Testis (tissue), 3 donors: ENCODE measurements around the gene MYCBP. TPM values are rescaled to one million over a fixed set of nuclear protein-coding genes. Genes with fewer than 3 reads are reported as not detected.

Source experiments
- DNase-seq: peaks from one replicate; pipeline ENCODE4 v3.0.0-alpha.2; 2019
- H3K27ac ChIP-seq, 2 donors: fragments of 200-600 bp; sonication (generic); one replicate each; pipeline ENCODE4 v1.5.1; 2019
- H3K27me3 ChIP-seq: fragments of 200-600 bp; sonication (generic); one replicate; pipeline ENCODE4 v1.5.1; 2019
- H3K36me3 ChIP-seq: fragments of 200-600 bp; sonication (generic); one replicate; pipeline ENCODE4 v1.5.1; 2017; ENCODE audit warnings: low read depth; ENCODE audit errors: missing control alignments
- H3K4me1 ChIP-seq: fragments of 200-600 bp; sonication (generic); one replicate; pipeline ENCODE4 v1.5.1; 2019
- H3K4me3 ChIP-seq, 2 donors: fragments of 200-600 bp; sonication (generic); one replicate each; pipeline ENCODE4 v1.5.1; 2017 to 2019
- H3K9me3 ChIP-seq: fragments of 200-600 bp; sonication (generic); one replicate; pipeline ENCODE4 v1.5.1; 2017
- CTCF ChIP-seq, 3 experiments: fragments of 450-650 bp in 2 of 3; fragments of 200-600 bp in 1 of 3; sonication (generic) in 1 of 3; IDR thresholded peaks; one replicate each; pipeline ENCODE4 v1.5.1; 2016 to 2019; ENCODE audit warnings: antibody characterized with exemption in 3 of 3, mild to moderate bottlenecking in 2 of 3, moderate library complexity in 1 of 3
- POLR2A ChIP-seq: fragments of 450-650 bp; IDR thresholded peaks from one replicate; pipeline ENCODE4 v1.6.1; 2017; ENCODE audit warnings: antibody characterized with exemption, mild to moderate bottlenecking, moderate library complexity
- WGBS, 2 donors: methylation state at CpG; one replicate each; pipeline ENCODE4 v1.1.5; 2018; 5-methylcytosine and 5-hydroxymethylcytosine counted together
- intact Hi-C: fragments of 100-400 bp; cut with DNase I; formaldehyde crosslinking; loops from one replicate; pipeline ENCODE4 v1.15.1; 2023; ENCODE audit warnings: low total_unique reads
- polyA plus RNA-seq: library from polyadenylated mRNA; stranded (reverse); fragments of 350-450 nt; fragmentation: Illumina TruSeq; extraction: RNeasy Lipid Tissue Mini Kit (QIAGEN cat#74804); gene quantifications from one replicate; pipeline ENCODE4 v1.2.3, GENCODE V29; 2014; ENCODE audit warnings: low read depth, low replicate concordance; ENCODE audit not compliant: insufficient read depth
- small RNA-seq, 2 donors: library from RNA; depleted of rRNA; stranded (forward); fragments of <200 nt; gene quantifications; one replicate each; pipeline ENCODE3, GENCODE V24; 2016
- total RNA-seq, 2 donors: library from RNA; depleted of rRNA; stranded (reverse); fragments of >200 nt; gene quantifications; one replicate each; pipeline ENCODE4 v1.2.3, GENCODE V29; 2016

MYCBP gene
- total and polyA plus RNA-seq, 3 donors from 2014 or later = 18.5 to 53.0 (median 24.3) TPM

GRCh38 chr1:38814984-38815464 lies 58.1 kb downstream of the MYCBP start:
- no peaks in the 10 kb centered on the region for H3K27me3 ChIP-seq
- intact Hi-C loops = no loop called here
- 72 to 88% methylated on average over 1 of the region's 1 CpG for WGBS, 2 donors
- H3K4me3 ChIP-seq = no peak overlapping the region
- no peak for TF ChIP-seq CTCF (IDR thresholded peaks at IDR 0.05)
- no peak for TF ChIP-seq POLR2A
- no peak overlapping the region for H3K27ac ChIP-seq
- no peak for DNase-seq
- H3K9me3 ChIP-seq = no peaks in the 10 kb centered on the region
- peaks cover 17% of the 10 kb centered on the region for H3K4me1 ChIP-seq
- H3K36me3 ChIP-seq = no peaks in the 10 kb centered on the region

- Histone ChIP-seq H3K4me1 (peaks cover 17% of the 10 kb centered on the region), H3K27ac (no peak overlapping the region), H3K4me3 (no peak overlapping the region), H3K9me3 (no peaks in the 10 kb centered on the region), H3K27me3 (no peaks in the 10 kb centered on the region), H3K36me3 (no peaks in the 10 kb centered on the region)
- intact Hi-C loops = no loop called here
- TF ChIP-seq CTCF (IDR thresholded peaks at IDR 0.05) (no peak), POLR2A (no peak)
- DNase-seq = no peak
- WGBS, 2 donors = 57 to 64% methylated on average over 7 of the region's 7 CpGs
These were observed 58.6 kb downstream of the MYCBP start for GRCh38 chr1:38814444-38814983.

- no peak for TF ChIP-seq POLR2A
- no peak for TF ChIP-seq CTCF (IDR thresholded peaks at IDR 0.05)
- Histone ChIP-seq H3K27ac (no peak overlapping the region), H3K27me3 (no peaks in the 10 kb centered on the region), H3K36me3 (no peaks in the 10 kb centered on the region), H3K4me3 (no peak overlapping the region), H3K9me3 (no peaks in the 10 kb centered on the region), H3K4me1 (peaks cover 14% of the 10 kb centered on the region)
- intact Hi-C loops = no loop called here
- no peak for DNase-seq
- WGBS, 2 donors = 70 to 72% methylated on average over 5 of the region's 5 CpGs
These were observed 60.2 kb downstream of the MYCBP start for GRCh38 chr1:38812981-38813380.

Small RNA genes within 50 kb of the gene (small RNA-seq; reads per million reads assigned to genes)
- gene GJA9-MYCBP = 0 reads per million in 2 donors

Other genes starting within 250 kb of the MYCBP start
- gene RRAGC, start 13.6 kb downstream of the MYCBP start, total RNA-seq = 10 to 100 TPM; 25.2 to 29.5 TPM
- gene RRAGC, start 13.6 kb downstream of the MYCBP start, polyA plus RNA-seq = 40.3 TPM
- gene GJA9, start 8.2 kb upstream of the MYCBP start, total RNA-seq = 1 to 10 TPM in 1 of 2 donors, under 1 TPM in 1; 0.19 to 1.0 TPM
- 3.4 TPM for gene GJA9, start 8.2 kb upstream of the MYCBP start, polyA plus RNA-seq
- 10 to 100 TPM; 10.8 to 15.1 TPM for gene RHBDL2, start 68.5 kb upstream of the MYCBP start, total RNA-seq
- gene RHBDL2, start 68.5 kb upstream of the MYCBP start, polyA plus RNA-seq = 16.5 TPM
- gene AKIRIN1, start 117.9 kb upstream of the MYCBP start, total RNA-seq = 100 to 1,000 TPM; 134 to 169 TPM
- gene AKIRIN1, start 117.9 kb upstream of the MYCBP start, polyA plus RNA-seq = 138 TPM
- gene NDUFS5, start 153.0 kb upstream of the MYCBP start, total RNA-seq = 100 to 1,000 TPM; 211 to 354 TPM
- 298 TPM for gene NDUFS5, start 153.0 kb upstream of the MYCBP start, polyA plus RNA-seq